ENCODE results near the gene AFF1.
"Not testable (repeated sequence)": the region's sequence is repeated elsewhere in the genome, so short reads cannot be mapped to it uniquely, and the experiment has no call there.

AFF1 gene

DNA sequence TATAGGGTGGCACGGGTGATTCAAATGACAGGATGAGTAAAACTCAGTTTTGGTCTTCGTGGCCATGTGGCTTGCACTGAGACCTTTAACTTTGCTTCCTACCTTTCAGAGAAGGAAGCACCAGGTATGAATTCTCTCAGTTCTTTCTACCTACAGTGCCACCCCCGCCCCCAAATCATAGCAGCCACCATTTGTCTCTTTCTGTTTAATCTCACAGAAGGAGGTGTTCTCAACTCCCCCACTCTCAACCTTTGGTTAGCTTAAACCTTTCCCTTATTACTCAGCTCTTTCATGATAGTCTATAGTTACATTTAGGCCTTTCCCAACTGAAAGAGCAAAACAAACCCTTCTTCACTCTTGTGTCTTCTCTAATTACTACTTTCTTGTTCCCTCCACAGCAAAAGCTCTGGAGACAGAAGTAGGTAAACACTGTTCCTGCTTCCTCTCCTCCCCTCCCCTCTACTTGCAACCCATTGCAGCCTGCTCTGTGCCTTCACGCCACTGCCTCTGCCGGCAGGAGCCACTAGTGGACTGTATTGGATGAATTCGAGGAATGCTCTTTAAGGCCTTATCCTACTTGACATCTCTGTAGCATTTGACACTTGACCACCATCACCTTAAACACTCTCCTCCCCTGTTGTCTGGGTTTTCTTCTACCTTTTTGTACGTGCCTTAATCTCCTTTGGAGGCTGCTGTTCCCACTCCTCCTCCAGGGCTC is 123.7 kb downstream of the AFF1 start:
- no peak for DNase-seq

GRCh38 chr4:87060957-87061356 is 126.1 kb downstream of the AFF1 start:
- DNase-seq, result no peak

DNA sequence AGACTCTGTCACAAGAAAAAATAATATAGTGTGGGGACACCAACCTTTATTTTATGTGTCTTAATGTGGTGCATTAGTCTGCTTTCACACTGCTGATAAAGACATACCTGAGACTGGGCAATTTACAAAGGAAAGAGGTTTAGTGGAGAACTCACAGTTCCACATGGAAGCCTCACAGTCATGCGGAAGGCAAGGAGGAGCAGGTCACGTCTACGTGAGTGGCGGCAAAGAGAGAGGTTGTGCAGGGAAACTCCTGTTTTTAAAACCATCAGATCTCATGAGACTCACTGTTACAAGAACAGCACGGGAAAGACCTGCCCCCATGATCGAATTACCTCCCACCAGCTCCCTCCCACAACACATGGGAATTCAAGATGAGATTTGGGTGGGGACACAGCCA is 130.2 kb downstream of the AFF1 start:
- no peak for DNase-seq

- no peak for DNase-seq
Measured at GRCh38 chr4:87066403-87067123, 131.8 kb downstream of the AFF1 start.

DNA sequence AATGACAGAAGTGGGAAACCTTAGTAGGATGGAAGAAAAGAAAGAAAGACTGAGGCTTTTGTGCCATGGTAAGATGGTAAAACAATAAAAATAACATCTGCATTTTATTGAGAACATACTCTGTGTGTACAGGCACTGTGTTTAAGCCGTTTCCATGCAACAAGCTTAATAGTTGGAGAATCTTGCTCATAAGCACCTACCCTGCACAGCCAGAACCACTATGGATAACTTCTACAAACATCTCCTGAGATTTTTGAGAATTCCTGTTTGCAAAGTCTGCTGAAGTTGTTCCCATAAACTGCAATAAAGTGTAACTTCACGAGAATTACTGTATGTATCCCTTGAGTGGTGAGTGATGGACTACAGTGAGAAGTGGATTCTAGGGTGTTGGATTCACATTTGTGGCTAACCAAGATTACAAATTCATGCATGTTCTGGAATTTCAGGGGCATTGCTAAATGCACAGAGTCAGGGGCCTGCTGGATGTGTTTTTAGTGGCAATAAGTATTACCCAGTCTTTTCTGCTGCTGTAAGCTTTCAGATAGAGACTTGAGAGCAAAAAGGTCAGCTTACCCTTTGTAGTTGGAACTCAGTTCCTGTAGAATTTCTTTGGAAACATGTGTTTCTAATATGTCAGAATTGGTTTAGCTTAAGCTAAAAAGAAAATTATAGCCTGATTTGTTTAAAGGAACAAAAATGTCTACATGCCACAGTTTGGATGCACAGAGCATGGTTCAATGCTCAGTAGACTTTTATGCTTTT is 132.5 kb downstream of the AFF1 start:
- no peak for DNase-seq

GRCh38 chr4:87068583-87069021 is 133.8 kb downstream of the AFF1 start:
- no peak for DNase-seq

- no peak for DNase-seq
Measured at GRCh38 chr4:87069037-87069742, 134.4 kb downstream of the AFF1 start.

DNA sequence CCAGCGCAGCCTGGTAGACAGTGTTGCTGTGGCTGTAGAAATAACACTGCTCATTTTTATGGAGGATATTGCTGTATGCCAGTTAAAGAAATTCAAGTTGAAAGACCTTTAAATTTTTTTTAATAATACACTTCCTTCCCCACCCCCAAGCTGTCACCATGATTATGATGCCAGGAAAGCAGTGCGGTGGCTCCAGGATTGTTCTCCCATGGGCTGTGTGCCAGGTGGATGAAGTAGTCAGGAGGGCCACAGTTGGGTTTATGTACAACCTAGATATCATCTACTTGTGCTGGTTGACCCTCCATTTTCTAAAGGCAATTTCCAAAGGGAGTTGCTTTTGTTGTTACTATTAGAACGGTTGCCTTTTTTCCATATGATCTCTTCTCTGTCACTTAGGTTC is 136.6 kb downstream of the AFF1 start:
- DNase-seq, result no peak

- DNase-seq, result not testable (repeated sequence)
Measured at GRCh38 chr4:87072545-87072944, 137.7 kb downstream of the AFF1 start.

- no peak for DNase-seq
Measured at GRCh38 chr4:87073199-87074120, 138.6 kb downstream of the AFF1 start.

DNA sequence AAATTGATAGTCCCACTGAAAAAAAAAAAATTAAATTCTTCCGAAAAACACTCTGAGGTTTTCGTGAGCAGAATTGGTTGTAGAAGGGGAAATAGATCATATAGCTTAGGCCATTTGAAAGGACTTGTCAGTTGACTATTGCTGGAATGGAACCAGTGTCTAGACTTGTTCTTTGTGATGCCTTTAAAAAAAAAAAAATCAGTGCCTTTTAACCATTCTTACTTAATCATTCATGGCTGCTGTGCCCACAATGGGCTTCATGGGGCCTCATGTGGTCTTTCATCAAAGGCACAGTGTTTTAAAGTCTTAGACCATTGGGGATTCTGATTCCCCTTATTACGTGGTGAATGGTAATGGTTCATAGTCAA is 139.3 kb downstream of the AFF1 start:
- no peak for DNase-seq

DNA sequence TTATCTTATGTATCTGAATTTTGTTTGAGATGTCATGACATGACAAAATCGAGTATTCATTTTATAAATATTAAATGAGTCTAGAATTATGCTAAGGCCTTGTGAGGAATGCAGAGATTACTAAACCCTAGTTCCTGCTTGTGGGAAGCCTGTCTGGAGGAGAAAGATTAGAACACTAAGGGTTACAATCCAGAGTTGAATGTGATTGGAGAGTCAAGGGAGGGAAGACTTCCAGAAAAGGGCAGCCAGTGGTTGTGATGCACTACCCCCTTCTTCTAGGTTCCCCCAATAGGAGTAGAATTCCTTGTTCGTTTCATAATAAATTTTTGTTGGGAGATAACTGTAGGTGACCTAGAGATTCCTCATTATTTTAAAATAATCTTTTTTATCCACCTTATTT is 141.1 kb downstream of the AFF1 start:
- no peak for DNase-seq

- no peak for DNase-seq
Measured at GRCh38 chr4:87076690-87077358, 142.0 kb downstream of the AFF1 start.

DNA sequence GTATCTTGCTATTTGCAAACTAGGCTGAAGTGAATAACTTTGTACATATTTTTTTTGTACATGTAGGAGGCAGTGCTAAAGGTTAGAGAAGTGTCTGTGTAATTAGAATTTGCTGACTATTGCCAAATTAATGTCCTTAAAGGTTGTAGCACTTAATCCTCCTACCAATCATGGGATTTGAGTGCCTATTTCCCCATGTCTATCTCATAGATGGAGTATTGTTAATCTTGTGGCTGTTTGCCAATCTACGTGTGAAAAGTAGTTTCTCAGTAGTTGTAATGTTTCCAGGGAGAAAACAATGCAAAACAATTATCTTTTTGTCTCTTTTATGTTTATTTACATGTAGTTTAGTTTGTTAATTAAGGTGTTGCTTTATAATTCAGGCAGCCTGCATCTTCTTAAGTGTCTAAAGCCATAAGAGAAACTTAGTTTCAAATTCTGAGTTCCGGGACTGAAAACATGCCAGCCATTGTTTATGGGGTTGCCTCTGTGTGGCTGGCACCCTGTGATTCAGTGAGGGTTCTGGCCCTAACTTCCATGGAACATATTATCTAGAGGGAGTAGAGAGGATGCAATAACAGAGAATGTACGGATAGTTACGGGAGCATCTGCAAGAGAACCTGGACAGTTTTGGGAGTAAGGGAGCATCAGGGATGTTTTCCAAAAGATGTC is 143.2 kb downstream of the AFF1 start:
- DNase-seq, result no peak

GRCh38 chr4:87078987-87079486 is 144.2 kb downstream of the AFF1 start:
- DNase-seq, result no peak

DNA sequence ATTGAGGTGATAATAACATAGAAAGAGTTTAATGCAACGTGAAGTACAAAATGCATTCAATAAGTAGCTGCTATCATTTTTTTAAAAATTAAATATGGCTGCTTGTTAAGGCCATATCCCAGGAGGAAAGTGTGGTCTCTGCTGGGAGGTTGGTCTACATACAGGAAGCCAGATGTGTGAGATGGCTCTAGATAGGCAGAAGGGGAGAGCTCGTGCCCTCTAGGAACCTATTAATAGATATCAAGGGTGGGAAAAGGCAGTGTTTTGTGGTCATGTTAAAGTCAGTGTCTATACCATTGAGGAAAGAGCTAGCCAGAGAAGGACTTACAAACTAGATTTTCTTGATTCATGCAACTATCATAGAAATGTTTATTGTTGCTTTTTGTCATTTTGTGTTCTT is 145.2 kb downstream of the AFF1 start:
- DNase-seq, result no peak

GRCh38 chr4:87080462-87080861 is 145.7 kb downstream of the AFF1 start:
- DNase-seq, result no peak

DNA sequence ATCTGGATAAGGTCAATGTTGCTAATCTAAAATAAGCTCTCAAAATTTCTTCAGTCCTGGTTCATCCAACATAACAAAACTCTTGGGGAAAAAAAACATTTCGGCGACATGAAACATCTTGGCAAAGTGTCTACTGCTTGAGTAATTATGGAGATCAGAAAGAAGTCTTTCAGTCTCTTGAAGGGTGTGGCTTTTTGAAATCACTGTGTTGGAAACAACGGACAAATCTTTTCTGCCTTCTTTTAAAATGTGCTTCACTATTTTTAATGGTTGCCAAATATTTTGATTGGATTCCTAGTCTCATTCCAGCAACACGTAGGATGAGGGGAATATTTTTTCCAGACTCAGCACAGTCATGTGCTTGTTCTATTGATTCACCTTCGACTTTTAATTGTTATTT is 147.0 kb downstream of the AFF1 start:
- DNase-seq, result no peak

GRCh38 chr4:87085732-87086131 is 150.9 kb downstream of the AFF1 start:
- not testable (repeated sequence) for DNase-seq

DNA sequence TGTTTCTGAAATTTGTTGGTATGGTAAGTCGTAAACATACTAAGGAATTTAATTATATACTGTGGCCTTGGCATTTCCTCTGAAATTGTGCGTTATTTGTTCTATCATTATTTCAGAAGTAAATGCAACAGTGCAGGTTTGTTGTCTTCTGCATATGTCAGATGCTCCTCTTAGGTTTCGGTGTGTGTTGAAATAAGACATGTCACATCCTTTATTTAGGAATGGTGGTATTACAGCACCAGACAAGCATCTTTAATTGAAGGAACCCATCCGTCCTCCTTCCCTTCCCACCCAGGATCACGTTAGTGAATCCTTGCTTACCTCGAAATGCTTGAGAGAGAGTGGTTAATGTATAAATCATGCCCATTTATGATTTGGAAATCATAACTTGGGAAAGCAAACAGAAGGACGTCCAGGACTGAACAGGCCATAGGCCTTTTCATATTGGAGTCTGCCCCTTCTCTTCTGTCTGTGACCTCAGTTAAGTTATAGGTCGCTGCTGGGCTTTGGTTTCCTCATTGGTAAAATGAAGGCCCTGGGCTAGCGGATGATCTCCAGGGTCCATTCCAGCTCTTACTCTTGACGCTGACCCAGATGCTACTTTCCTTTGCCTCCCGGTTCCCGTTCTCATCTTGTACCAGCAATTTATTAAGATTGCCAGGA is 151.5 kb downstream of the AFF1 start:
- no peak for DNase-seq
